ENCODE data around the gene AQP3.

- TF ChIP-seq ELF1 (IDR thresholded peaks at IDR 0.05; ENCODE audit: borderline replicate concordance, low read depth): no peak
- no peak for TF ChIP-seq CTCF (IDR thresholded peaks at IDR 0.05 in 2 of 3, conservative IDR thresholded peaks at IDR 0.05 in 1 of 3; ENCODE audit: borderline replicate concordance in 1 of 3, insufficient read depth in 1 of 3, low read depth in 2 of 3, low read length in 2 of 3)
Measured at GRCh38 chr9:33469891-33470290, 22.5 kb upstream of the AQP3 start.
